IMR-90 (cell line): ENCODE data around the gene GSTA2. TPM values are rescaled to one million over a fixed set of nuclear protein-coding genes. Genes with fewer than 3 reads are reported as not detected.

Experiments used
- ATAC-seq: fragments of 200-7000 bp; cut with Tn5 transposase; 2 replicates; pipeline ENCODE4 v1.9.1; 2020; ENCODE audit warnings: low read depth, mild to moderate bottlenecking, moderate library complexity
- BruUV-seq: library from RNA; stranded (reverse); fragments of 400-500 nt; replicated peaks from 2 replicates; lab custom pipeline; 2021; lab: Mats Ljungman, UMichigan
- CTCF ChIA-PET: fragments of 300-600 bp; formaldehyde crosslinking; extraction: SDS; loops from one replicate; lab custom pipeline; 2021; ENCODE audit warnings: antibody characterized with exemption; lab: Yijun Ruan, JAX
- POLR2A ChIA-PET: fragments of 300-600 bp; sonication (Branson Sonifier 250); formaldehyde crosslinking; loops from one replicate; lab custom pipeline; 2022; ENCODE audit warnings: antibody characterized with exemption; ENCODE audit not compliant: unreplicated experiment; lab: Charles Lee
- DNase-seq: peaks from one replicate; pipeline ENCODE4 v3.0.0; 2013
- H2AFZ ChIP-seq: replicated peaks from 2 replicates; pipeline ENCODE3; 2013; ENCODE audit warnings: low read length, mild to moderate bottlenecking; ENCODE audit not compliant: poor library complexity
- H2AK5ac ChIP-seq: 2 replicates; pipeline ENCODE4 v1.6.1; 2013; ENCODE audit warnings: low read depth, low read length, inconsistent platforms
- H2AK9ac ChIP-seq: replicated peaks from 2 replicates; pipeline ENCODE3; 2013; ENCODE audit warnings: mild to moderate bottlenecking, low read depth, low read length, moderate library complexity; ENCODE audit not compliant: poor library complexity
- H2BK120ac ChIP-seq: 2 replicates; pipeline ENCODE4 v1.6.1; 2013; ENCODE audit warnings: low read depth, low read length, inconsistent platforms
- H2BK15ac ChIP-seq: 3 replicates; pipeline ENCODE4 v1.6.1; 2013; ENCODE audit warnings: low read depth, low read length, inconsistent platforms
- H2BK20ac ChIP-seq: 2 replicates; pipeline ENCODE4 v1.6.1; 2013; ENCODE audit warnings: low read depth, mild to moderate bottlenecking, inconsistent platforms, low read length, moderate library complexity
- H2BK5ac ChIP-seq: 2 replicates; pipeline ENCODE4 v1.6.1; 2013; ENCODE audit warnings: mild to moderate bottlenecking, low read depth, low read length, inconsistent platforms; ENCODE audit not compliant: poor library complexity, severe bottlenecking
- H3K14ac ChIP-seq: replicated peaks from 2 replicates; pipeline ENCODE4 v1.6.1; 2013; ENCODE audit warnings: low read depth, low read length, inconsistent platforms
- H3K18ac ChIP-seq: 2 replicates; pipeline ENCODE4 v1.6.1; 2013; ENCODE audit warnings: low read depth, low read length, control low read depth
- H3K23ac ChIP-seq: 2 replicates; pipeline ENCODE4 v1.6.1; 2013; ENCODE audit warnings: low read depth, low read length, inconsistent platforms
- H3K27ac ChIP-seq: 2 replicates; pipeline ENCODE4 v1.5.1; 2013; ENCODE audit warnings: mild to moderate bottlenecking, control low read depth, low read length; ENCODE audit not compliant: insufficient read depth
- H3K27me3 ChIP-seq: 2 replicates; pipeline ENCODE4 v1.6.1; 2013; ENCODE audit warnings: low read length; ENCODE audit not compliant: control insufficient read depth, insufficient read depth
- H3K36me3 ChIP-seq: 2 replicates; pipeline ENCODE4 v1.6.1; 2013; ENCODE audit warnings: low read length, mixed read lengths; ENCODE audit not compliant: control insufficient read depth, insufficient read depth
- H3K4ac ChIP-seq: 2 replicates; pipeline ENCODE4 v1.6.1; 2013; ENCODE audit warnings: low read depth, low read length, inconsistent platforms
- H3K4me1 ChIP-seq: 2 replicates; pipeline ENCODE4 v1.6.1; 2013; ENCODE audit warnings: low read length, mixed read lengths; ENCODE audit not compliant: control insufficient read depth, insufficient read depth
- H3K4me2 ChIP-seq: 2 replicates; pipeline ENCODE4 v1.6.1; 2013; ENCODE audit warnings: low read depth, mild to moderate bottlenecking, control low read depth, low read length, moderate library complexity
- H3K4me3 ChIP-seq: 2 replicates; pipeline ENCODE4 v1.5.1; 2013; ENCODE audit warnings: low read depth, mild to moderate bottlenecking, control low read depth, low read length, moderate library complexity; ENCODE audit not compliant: insufficient read depth
- H3K56ac ChIP-seq: 2 replicates; pipeline ENCODE4 v1.6.1; 2013; ENCODE audit warnings: low read length, inconsistent platforms; ENCODE audit not compliant: insufficient read depth; ENCODE audit errors: extremely low read depth
- H3K79me1 ChIP-seq, 2 experiments: 2 replicates each; pipeline ENCODE4 v1.6.1; 2013; ENCODE audit warnings: low read length in 2 of 2, inconsistent platforms in 1 of 2, low read depth in 1 of 2
- H3K9ac ChIP-seq: 2 replicates; pipeline ENCODE4 v1.6.1; 2013; ENCODE audit warnings: low read depth, low read length, control low read depth
- H3K9me1 ChIP-seq: 2 replicates; pipeline ENCODE4 v1.6.1; 2013; ENCODE audit warnings: low read length, inconsistent platforms; ENCODE audit not compliant: insufficient read depth
- H3K9me3 ChIP-seq: 2 replicates; pipeline ENCODE4 v1.6.1; 2013; ENCODE audit warnings: low read length; ENCODE audit not compliant: control insufficient read depth, insufficient read depth
- H4K20me1 ChIP-seq: 2 replicates; pipeline ENCODE4 v1.6.1; 2013; ENCODE audit warnings: low read length, inconsistent platforms; ENCODE audit not compliant: insufficient read depth
- H4K5ac ChIP-seq: 2 replicates; pipeline ENCODE4 v1.6.1; 2013; ENCODE audit warnings: mild to moderate bottlenecking, low read depth, low read length, control low read depth
- H4K8ac ChIP-seq, 2 experiments: 2 replicates each; pipeline ENCODE4 v1.6.1; 2013; ENCODE audit warnings: low read depth in 2 of 2, low read length in 2 of 2, control low read depth in 1 of 2, inconsistent platforms in 1 of 2
- H4K91ac ChIP-seq: 2 replicates; pipeline ENCODE4 v1.6.1; 2013; ENCODE audit warnings: low read depth, low read length, inconsistent platforms; ENCODE audit not compliant: insufficient read depth
- CEBPB ChIP-seq: IDR thresholded peaks from 2 replicates; pipeline ENCODE4 v1.6.1; 2012; ENCODE audit warnings: low read depth, low read length, improper control_type of control experiment
- MAZ ChIP-seq: IDR thresholded peaks from 2 replicates; pipeline ENCODE4 v1.6.1; 2012; ENCODE audit warnings: low read depth, mild to moderate bottlenecking, low read length, improper control_type of control experiment, moderate library complexity, borderline replicate concordance
- MXI1 ChIP-seq: IDR thresholded peaks from 2 replicates; pipeline ENCODE4 v1.6.1; 2012; ENCODE audit warnings: low read depth, mild to moderate bottlenecking, low read length, moderate library complexity, borderline replicate concordance
- SMC3 ChIP-seq: fragments of 150-350 bp; IDR thresholded peaks from 2 replicates; pipeline ENCODE4 v1.6.1; 2016; ENCODE audit warnings: low read depth, mild to moderate bottlenecking, antibody characterized with exemption, low read length, moderate library complexity
- dilution Hi-C: fragments of 300-500 bp; cut with HindIII; formaldehyde crosslinking; loops from one replicate; pipeline ENCODE4 v1.14.3; 2018; ENCODE audit warnings: low sequenced_read_pairs; ENCODE audit not compliant: unreplicated experiment
- in situ Hi-C: fragments of 300-500 bp; cut with MboI; formaldehyde crosslinking; loops from 3 replicates; pipeline ENCODE4 v1.14.3; 2019; ENCODE audit warnings: low sequenced_read_pairs, inconsistent platforms, mixed read lengths
- intact Hi-C: fragments of 100-400 bp; cut with micrococcal nuclease; formaldehyde crosslinking; loops from 2 replicates; pipeline ENCODE4 v1.10.0; 2022
- polyA plus RNA-seq, 3 experiments: library from polyadenylated mRNA; depleted of rRNA; stranded (reverse); fragments of >200 nt; gene quantifications; 2 replicates each; pipeline ENCODE4 v1.2.3, GENCODE V29; 2012; ENCODE audit warnings: low replicate concordance in 1 of 3
- total RNA-seq: library from RNA; depleted of rRNA; stranded (reverse); fragments of >200 nt; gene quantifications from 2 replicates; pipeline ENCODE4 v1.2.3, GENCODE V29; 2012
- TF ChIP-seq, protein P1 (sequence below): fragments of 150-350 bp; IDR thresholded peaks from 2 replicates; pipeline ENCODE4 v1.6.1; 2017; ENCODE audit warnings: mild to moderate bottlenecking, antibody characterized with exemption, low read length, low read depth
- TF ChIP-seq, protein P2 (sequence below): conservative IDR thresholded peaks from 2 replicates; pipeline ENCODE4 v1.5.1; 2012; ENCODE audit warnings: mild to moderate bottlenecking, low read depth, low read length, improper control_type of control experiment

The GSTA2 gene
- total and polyA plus RNA-seq, 2 of the 4 experiments (the other 2 are of a cell fraction) = not detected

DNA sequence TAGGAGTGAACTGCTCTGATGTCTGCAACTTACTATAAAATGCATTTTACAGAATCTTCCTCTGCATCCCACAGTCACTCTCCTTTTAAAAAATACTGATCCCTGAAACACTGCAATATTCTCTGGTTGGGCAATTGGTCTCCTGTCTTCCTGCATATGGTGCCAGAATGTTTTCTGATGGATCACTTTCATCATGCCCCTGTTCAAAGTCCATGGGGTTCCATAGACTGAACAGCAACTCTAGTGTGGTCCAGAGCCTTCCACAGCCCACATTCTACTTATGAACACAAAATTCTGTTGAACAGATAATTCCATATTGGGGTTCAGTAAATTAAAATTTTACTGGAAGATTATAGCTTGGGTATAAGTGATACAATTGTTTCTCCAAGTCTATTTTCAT is 11.0 kb downstream of the GSTA2 start:
- no peak overlapping the region for H3K23ac ChIP-seq
- H4K8ac ChIP-seq = no peak overlapping the region
- DNase-seq (no peak), ATAC-seq (no peak)
- no peaks in the 10 kb centered on the region for H3K9me1 ChIP-seq
- H4K91ac ChIP-seq = no peak overlapping the region
- in situ Hi-C loops = no loop called here
- H2AK5ac ChIP-seq = no peak overlapping the region
- ChIA-PET CTCF (no interaction called here), POLR2A (no interaction called here)
- no peak overlapping the region for H3K9ac ChIP-seq
- no peak overlapping the region for H2BK20ac ChIP-seq
- TF ChIP-seq, protein P1, sequence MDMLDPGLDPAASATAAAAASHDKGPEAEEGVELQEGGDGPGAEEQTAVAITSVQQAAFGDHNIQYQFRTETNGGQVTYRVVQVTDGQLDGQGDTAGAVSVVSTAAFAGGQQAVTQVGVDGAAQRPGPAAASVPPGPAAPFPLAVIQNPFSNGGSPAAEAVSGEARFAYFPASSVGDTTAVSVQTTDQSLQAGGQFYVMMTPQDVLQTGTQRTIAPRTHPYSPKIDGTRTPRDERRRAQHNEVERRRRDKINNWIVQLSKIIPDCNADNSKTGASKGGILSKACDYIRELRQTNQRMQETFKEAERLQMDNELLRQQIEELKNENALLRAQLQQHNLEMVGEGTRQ = no peak
- TF ChIP-seq MXI1 = no peak
- TF ChIP-seq MAZ = no peak
- no peak for TF ChIP-seq SMC3
- TF ChIP-seq, protein P2, sequence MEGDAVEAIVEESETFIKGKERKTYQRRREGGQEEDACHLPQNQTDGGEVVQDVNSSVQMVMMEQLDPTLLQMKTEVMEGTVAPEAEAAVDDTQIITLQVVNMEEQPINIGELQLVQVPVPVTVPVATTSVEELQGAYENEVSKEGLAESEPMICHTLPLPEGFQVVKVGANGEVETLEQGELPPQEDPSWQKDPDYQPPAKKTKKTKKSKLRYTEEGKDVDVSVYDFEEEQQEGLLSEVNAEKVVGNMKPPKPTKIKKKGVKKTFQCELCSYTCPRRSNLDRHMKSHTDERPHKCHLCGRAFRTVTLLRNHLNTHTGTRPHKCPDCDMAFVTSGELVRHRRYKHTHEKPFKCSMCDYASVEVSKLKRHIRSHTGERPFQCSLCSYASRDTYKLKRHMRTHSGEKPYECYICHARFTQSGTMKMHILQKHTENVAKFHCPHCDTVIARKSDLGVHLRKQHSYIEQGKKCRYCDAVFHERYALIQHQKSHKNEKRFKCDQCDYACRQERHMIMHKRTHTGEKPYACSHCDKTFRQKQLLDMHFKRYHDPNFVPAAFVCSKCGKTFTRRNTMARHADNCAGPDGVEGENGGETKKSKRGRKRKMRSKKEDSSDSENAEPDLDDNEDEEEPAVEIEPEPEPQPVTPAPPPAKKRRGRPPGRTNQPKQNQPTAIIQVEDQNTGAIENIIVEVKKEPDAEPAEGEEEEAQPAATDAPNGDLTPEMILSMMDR = no peak
- no peak for TF ChIP-seq CEBPB
- no peak overlapping the region for H3K27ac ChIP-seq
- H3K14ac ChIP-seq = no peak overlapping the region
- H3K56ac ChIP-seq = no peak overlapping the region
- BruUV-seq = no TSS peak
- H2BK15ac ChIP-seq = no peak overlapping the region
- peaks cover 6% of the 10 kb centered on the region for H3K27me3 ChIP-seq
- H3K18ac ChIP-seq = no peak overlapping the region
- dilution Hi-C loops = no loop called here
- no peaks in the 10 kb centered on the region for H3K79me1 ChIP-seq
- H3K4me2 ChIP-seq = no peak overlapping the region
- H3K4ac ChIP-seq = no peak overlapping the region
- no peak overlapping the region for H4K5ac ChIP-seq
- H3K4me3 ChIP-seq = no peak overlapping the region
- H2BK5ac ChIP-seq = no peak overlapping the region
- no peaks in the 10 kb centered on the region for H3K36me3 ChIP-seq
- no peaks in the 10 kb centered on the region for H4K20me1 ChIP-seq
- no peak overlapping the region for H2AFZ ChIP-seq
- no peak overlapping the region for H2AK9ac ChIP-seq
- intact Hi-C loops = no loop called here
- H2BK120ac ChIP-seq = no peak overlapping the region
- peaks cover 7% of the 10 kb centered on the region for H3K9me3 ChIP-seq
- peaks cover under 1% of the 10 kb centered on the region; the same call in 1 of the 2 replicates for H3K4me1 ChIP-seq
